ENCODE results near the gene SQSTM1.

Gene SQSTM1

GRCh38 chr5:179827680-179828079 lies 7.0 kb downstream of the SQSTM1 start:
- H3K4me3 ChIP-seq (ENCODE audit: low read depth, low read length): no peak overlapping the region
- no peak for TF ChIP-seq CTCF (IDR thresholded peaks at IDR 0.05; ENCODE audit: low read depth, low read length, missing control alignments)
- DNase-seq (ENCODE audit: low read depth): no peak

GRCh38 chr5:179828756-179829421 lies 8.2 kb downstream of the SQSTM1 start:
- no peak overlapping the region for H3K4me3 ChIP-seq (ENCODE audit: low read depth, low read length)
- DNase-seq (ENCODE audit: low read depth): no peak
- no peak for TF ChIP-seq CTCF (IDR thresholded peaks at IDR 0.05; ENCODE audit: low read depth, low read length, missing control alignments)

GRCh38 chr5:179829732-179830435 lies 9.2 kb downstream of the SQSTM1 start:
- H3K4me3 ChIP-seq (ENCODE audit: low read depth, low read length): no peak overlapping the region
- no peak for TF ChIP-seq CTCF (IDR thresholded peaks at IDR 0.05; ENCODE audit: low read depth, low read length, missing control alignments)

GRCh38 chr5:179830818-179831468 lies 10.2 kb downstream of the SQSTM1 start:
- DNase-seq (ENCODE audit: low read depth): no peak
- no peak overlapping the region for H3K4me3 ChIP-seq (ENCODE audit: low read depth, low read length)
- TF ChIP-seq CTCF (IDR thresholded peaks at IDR 0.05; ENCODE audit: low read depth, low read length, missing control alignments): no peak

More at GRCh38 chr5:179829732-179830435, 9.2 kb downstream of the SQSTM1 start:
- DNase-seq (ENCODE audit: low read depth): no peak

GRCh38 chr5:179832039-179832745 lies 11.5 kb downstream of the SQSTM1 start:
- no peak for DNase-seq (ENCODE audit: low read depth)
- H3K4me3 ChIP-seq (ENCODE audit: low read depth, low read length): no peak overlapping the region
- no peak for TF ChIP-seq CTCF (IDR thresholded peaks at IDR 0.05; ENCODE audit: low read depth, low read length, missing control alignments)

- no peak for TF ChIP-seq CTCF (IDR thresholded peaks at IDR 0.05; ENCODE audit: low read depth, low read length, missing control alignments)
Measured at GRCh38 chr5:179833056-179833708, 12.5 kb downstream of the SQSTM1 start.

More at GRCh38 chr5:179833056-179833708, 12.5 kb downstream of the SQSTM1 start:
- no peak for DNase-seq (ENCODE audit: low read depth)
- no peak overlapping the region for H3K4me3 ChIP-seq (ENCODE audit: low read depth, low read length)
